WTC11 (cell line): ENCODE measurements around the gene POP4.

ENCODE experiments used
- CTCF ChIP-seq: fragments of 200-600 bp; IDR thresholded peaks from 2 replicates; pipeline ENCODE4 v1.8.0; 2022; ENCODE audit warnings: antibody characterized with exemption
- E2F5 ChIP-seq: sonication (generic); formaldehyde crosslinking; IDR thresholded peaks from 2 replicates; pipeline ENCODE4 v1.8.1; 2022; ENCODE audit warnings: mild to moderate bottlenecking, moderate library complexity, missing genetic modification reagents
- ESRRA ChIP-seq: sonication (generic); formaldehyde crosslinking; IDR thresholded peaks from 2 replicates; pipeline ENCODE4 v1.8.1; 2022; ENCODE audit warnings: mild to moderate bottlenecking, missing genetic modification reagents, borderline replicate concordance
- JUN ChIP-seq: sonication (generic); formaldehyde crosslinking; IDR thresholded peaks from 2 replicates; pipeline ENCODE4 v1.8.0; 2023; ENCODE audit warnings: mild to moderate bottlenecking, missing genetic modification reagents
- MYBL2 ChIP-seq: sonication (generic); formaldehyde crosslinking; IDR thresholded peaks from 2 replicates; pipeline ENCODE4 v1.8.1; 2023; ENCODE audit warnings: mild to moderate bottlenecking, moderate library complexity, missing genetic modification reagents
- NR2C2 ChIP-seq: sonication (generic); formaldehyde crosslinking; IDR thresholded peaks from 2 replicates; pipeline ENCODE4 v1.8.0; 2022; ENCODE audit warnings: mild to moderate bottlenecking, missing genetic modification reagents
- NR3C1 ChIP-seq: sonication (generic); formaldehyde crosslinking; conservative IDR thresholded peaks from 2 replicates; pipeline ENCODE4 v1.8.1; 2023; ENCODE audit warnings: low read depth, mild to moderate bottlenecking, missing genetic modification reagents
- OVOL2 ChIP-seq: fragments of 250-450 bp; sonication (Bioruptor Pico); IDR thresholded peaks from 2 replicates; pipeline ENCODE4 v1.9.0; 2021; ENCODE audit warnings: mild to moderate bottlenecking, borderline replicate concordance
- PRRX2 ChIP-seq: fragments of 250-450 bp; sonication (Bioruptor Pico); IDR thresholded peaks from 2 replicates; pipeline ENCODE4 v1.8.0; 2021; ENCODE audit warnings: mild to moderate bottlenecking
- SP1 ChIP-seq: sonication (generic); formaldehyde crosslinking; conservative IDR thresholded peaks from 2 replicates; pipeline ENCODE4 v1.8.1; 2022; ENCODE audit warnings: missing genetic modification reagents
- ZNF416 ChIP-seq: fragments of 250-450 bp; sonication (Bioruptor Pico); IDR thresholded peaks from 2 replicates; pipeline ENCODE4 v1.9.0; 2021; ENCODE audit warnings: mild to moderate bottlenecking, inconsistent platforms

GRCh38 chr19:29655648-29656335 is 49.7 kb downstream of the POP4 start:
- TF ChIP-seq NR2C2 (CRISPR knock-in tag) (no peak), E2F5 (CRISPR knock-in tag) (no peak), CTCF (no peak), JUN (CRISPR knock-in tag) (no peak), MYBL2 (CRISPR knock-in tag) (no peak), PRRX2 (no peak), OVOL2 (no peak), ESRRA (CRISPR knock-in tag) (no peak), ZNF416 (no peak), NR3C1 (no peak), SP1 (CRISPR knock-in tag) (no peak)
